RCC 7860 (cell line): Measurements from ENCODE around the gene ABI1.
A peak's percentile ranks its signal among the peaks of the same experiment; 100 is the strongest.

Source experiments
- DNase-seq: peaks from one replicate; pipeline ENCODE4 v3.0.0-alpha.2; 2015; ENCODE audit warnings: low spot score
- FAIRE-seq: peaks from 2 replicates; lab custom pipeline; 2012; peaks lifted over from hg19 to GRCh38; lab: Jason Lieb, UNC

Gene ABI1

DNA sequence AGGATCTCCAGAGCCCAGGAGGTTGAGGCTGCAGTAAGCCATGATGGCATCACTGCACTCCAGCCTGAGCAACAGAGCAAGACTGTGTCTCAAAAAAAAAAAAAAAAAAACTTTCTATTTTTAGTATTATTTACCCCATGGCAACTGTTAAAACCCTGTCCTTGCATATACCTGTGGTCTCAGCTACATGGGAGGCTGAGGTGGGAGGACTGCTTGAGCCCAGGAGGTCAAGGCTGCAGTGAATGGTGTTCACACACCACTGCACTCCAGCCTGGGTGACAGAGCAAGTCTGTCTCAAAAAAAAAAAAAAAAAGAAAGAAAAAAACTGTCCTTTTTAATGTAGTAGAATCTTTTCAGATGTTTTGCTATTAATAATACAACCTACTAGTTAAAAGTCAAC, 3.2 kb downstream of the ABI1 start:
- peak; percentile 59 for FAIRE-seq
- DNase-seq = peak; percentile 55

DNA sequence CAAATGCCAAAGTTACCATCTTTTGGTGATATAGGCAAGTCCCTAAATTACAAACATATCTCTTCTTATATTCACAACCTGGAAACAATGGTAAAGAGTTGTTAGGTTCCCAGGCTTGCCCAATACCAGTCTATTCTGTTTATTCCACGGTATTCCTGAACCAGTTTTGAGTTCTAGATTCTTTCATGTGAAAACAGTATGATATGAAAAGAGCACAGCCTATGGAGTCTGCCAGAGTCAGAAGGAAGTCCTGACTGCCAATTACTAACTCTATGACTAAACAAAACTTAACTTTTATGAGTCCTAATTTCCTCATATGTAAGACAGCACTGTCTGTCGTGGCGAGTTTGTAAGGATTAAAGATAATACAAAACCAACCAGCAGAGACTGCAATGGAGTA, 5.6 kb downstream of the ABI1 start:
- DNase-seq = no peak
- FAIRE-seq = peak; percentile 17

DNA sequence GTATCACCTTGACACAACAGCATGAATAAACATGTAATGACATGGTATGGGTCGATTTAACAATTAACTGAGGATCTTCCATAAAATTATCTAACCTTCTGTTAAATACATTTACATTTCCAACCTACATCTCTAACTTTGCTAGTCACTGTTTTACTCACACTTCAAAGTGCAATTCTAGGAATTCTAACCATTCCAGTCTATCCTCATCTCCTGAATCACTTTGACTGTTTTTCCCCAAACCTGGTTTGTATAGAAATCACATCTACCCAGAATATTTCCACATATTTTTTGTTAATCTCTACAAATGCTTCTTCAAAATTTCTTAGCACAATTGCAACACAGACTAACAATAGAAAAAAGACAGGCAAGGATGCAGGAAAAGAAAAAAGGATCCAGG, 6.2 kb downstream of the ABI1 start:
- DNase-seq = no peak
- FAIRE-seq = peak; percentile 4

DNA sequence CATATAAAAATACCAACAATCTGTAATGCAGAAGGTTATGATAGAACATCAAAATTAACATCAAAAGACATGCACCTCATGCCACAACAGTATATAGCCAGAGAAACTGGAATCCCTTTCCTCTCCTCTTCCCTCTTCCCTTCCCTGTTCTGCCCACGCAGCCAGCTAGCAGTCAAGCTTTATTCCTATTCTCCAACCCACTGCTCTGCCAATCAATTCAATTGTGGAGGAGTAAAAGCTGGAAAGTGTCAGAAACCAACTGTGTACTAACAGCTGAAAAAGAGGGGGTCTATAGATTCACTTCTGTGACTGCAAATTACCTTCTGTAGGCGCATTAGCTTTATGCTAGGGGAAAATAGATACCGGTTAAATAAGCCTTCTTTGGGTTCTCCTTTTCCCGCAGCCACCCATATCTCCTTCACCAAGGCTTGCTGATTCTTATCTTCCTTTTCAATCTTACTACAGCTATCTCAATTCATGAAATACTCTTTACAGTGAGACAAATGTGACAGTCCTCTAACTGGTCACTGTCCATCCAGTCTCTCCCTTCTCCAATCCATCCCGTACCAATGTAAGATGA, 16.3 kb downstream of the ABI1 start:
- DNase-seq = no peak
- FAIRE-seq = no peak

DNA sequence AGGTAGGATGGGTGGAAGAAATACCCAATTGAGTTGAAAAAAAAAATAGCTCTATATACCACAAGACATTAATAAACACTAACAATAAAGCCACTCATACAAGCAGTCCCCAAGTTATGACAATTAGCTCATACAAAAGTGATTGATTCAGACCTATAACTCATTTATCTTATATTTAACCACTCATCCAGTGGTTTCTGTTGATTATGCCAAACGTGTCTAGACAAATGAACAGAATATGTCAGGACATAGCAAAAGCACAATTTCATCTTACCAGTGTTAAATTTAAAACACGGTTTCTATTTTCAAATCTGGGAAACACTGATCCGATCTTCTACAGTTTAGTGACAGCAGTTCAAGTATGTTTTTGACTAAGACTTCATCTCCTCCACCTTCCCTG, 17.0 kb downstream of the ABI1 start:
- no peak for DNase-seq
- no peak for FAIRE-seq

DNA sequence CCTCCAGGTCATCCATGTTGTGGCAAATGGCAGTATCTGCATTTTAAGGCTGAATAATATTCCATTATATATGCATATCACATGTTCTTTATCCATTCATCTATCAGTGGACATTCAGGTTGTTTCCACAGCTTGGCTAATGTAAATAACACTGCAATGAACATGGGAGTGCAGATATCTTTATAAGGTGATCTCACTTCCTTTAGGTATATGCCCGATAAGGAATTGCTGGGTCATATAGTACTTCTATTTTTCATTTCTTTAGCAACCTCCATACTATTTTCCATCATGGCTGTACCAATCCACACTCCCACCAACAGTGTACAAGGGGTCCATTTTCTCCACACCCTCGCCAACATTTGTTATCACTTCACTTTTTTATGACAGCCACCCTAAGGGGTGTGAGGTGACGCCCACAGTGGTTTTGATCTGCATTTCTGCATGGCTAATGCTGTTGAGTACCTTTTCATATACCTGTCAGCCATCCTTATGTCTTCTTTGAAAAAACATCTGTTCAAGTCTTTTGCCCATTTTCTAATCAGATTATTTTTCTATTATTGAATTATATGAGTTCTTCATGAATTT, 18.9 kb downstream of the ABI1 start:
- FAIRE-seq = no peak
- no peak for DNase-seq

DNA sequence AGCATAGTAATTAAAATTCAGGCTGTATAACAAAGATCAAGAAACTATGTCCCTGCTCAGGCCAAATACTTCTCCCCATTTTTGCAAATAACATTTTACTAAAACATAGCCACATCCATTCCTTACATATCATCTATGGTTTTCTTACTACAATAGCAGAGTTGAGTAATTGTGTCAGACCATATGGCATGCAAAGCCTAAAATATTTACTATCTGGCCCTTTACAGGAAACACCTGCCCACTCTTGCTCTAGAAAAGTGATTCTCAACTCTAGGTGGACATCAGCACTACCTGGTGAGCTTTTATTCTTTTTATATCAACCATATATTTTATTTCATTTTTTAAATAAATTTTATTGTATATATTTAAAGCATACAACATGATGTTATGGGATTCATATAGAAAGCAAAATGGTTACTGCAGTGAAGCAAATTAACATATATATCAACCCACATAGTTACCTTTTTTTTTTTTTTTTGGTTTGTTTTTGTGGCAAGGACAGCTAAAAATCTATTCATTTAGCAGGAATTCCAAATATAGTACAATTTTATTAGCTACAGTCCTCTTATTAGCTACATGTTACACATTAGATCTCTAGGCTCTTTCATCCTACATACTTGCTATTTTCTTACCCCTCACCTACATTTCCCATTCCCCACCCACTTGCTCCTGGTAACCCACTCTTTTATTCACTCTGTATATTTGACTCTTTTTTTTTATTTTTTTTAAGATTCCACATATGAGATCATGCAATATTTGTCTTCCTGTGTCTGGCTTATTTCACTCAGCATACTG, 19.6 kb downstream of the ABI1 start:
- DNase-seq (no peak), FAIRE-seq (no peak)

DNA sequence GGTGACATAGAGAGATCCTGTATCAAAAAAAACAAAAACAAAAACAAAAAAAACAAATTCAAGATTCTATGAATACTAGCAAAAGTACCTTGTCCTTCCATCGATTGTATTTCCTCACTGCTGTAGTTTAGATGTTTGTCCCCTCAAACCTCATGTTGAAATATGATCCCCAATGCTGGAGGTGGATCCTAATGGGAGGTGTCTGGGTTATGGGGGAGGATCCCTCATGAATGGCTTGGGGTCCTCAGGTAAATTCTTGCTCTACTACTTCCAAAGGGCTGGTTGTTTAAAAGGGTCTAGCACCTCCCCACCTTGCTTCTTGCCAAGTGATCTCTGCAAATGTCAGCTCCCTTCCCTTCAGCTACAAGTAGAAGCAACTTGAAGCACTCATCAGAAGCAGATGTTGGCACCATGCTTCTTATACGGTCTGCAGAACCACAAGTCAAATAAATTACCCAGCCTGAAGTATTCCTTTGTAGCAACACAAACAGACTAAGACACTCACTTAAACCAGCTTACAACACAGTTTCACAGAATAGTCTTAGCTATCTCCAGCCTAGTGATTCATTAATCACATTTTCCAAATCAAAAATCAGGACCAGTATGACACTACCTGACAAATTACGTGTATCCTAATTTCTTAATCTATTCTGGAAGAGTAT, 20.7 kb downstream of the ABI1 start:
- FAIRE-seq (no peak), DNase-seq (no peak)

DNA sequence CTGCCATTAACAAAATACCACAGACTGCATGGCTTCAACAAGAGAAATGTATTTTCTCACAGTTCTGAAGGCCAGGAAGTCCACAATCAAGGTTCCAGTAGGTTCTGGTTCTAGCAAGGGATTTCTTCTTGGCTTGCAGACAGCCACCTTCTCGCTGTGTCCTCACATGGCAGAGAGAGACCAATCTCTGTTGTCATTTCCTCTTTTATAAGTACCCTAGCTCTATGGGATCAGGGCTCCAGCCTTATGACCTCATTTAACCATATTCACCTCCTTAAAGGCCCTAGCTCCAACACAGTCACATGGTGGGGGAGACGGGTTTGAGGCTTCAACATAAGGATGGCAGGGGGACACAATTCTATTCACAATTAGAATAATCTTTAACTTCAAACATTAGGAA, 23.6 kb downstream of the ABI1 start:
- FAIRE-seq (no peak), DNase-seq (no peak)

DNA sequence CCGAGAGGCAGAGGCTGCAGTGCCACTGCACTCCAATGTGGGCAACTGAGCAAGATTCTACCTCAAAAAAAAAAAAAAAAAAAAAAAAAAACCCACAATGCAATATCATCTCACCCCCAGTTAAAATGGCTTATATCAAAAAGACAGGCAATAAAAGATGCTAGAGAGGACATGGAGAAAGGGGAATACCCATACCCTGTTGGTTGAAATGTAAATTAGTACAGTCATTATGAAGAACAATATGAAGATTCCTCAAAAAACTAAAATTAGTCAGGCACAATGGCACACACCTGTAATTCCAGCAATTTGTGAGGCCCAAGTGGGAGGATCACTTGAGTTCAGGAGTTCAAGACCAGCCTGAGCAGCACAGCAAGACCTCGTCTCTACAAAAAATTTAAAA, 25.7 kb downstream of the ABI1 start:
- DNase-seq (no peak), FAIRE-seq (no peak)

DNA sequence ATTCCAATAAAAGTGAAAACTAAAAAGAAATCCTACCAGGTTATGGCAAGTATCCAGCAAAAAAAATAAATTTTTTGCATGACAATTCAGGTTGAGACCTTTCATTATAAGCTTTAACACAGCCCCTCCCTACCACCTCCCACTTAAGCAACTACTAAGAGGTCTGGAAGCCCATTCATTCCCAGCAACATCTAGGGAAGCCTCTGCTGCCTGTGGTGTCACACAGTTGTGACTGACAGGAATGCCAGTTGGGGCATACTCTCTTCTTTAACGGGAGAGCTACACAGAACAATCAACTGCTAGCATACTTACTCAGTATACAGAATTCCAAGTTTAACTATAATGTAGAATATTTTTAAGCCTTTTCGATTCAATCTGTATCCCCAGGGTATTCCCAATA, 27.8 kb downstream of the ABI1 start:
- no peak for FAIRE-seq
- no peak for DNase-seq

DNA sequence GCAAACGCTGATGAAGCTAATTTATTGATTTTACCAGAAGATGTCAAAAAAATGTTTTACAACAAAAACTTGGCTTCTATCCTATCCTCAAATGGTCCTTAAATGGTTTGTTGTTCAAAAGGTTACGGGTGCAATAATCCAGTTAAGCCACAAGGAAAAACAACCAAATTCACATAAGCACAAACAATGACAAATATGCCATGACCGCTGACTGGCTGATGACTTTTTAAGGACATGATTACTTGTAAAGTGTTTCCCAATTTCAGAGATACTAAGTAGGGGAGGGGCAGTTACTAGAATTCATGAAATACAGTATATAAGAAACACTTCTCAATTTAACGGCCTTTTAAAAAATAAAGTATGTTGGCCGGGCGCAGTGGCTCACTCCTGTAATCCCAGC, 28.8 kb downstream of the ABI1 start:
- no peak for DNase-seq
- no peak for FAIRE-seq

DNA sequence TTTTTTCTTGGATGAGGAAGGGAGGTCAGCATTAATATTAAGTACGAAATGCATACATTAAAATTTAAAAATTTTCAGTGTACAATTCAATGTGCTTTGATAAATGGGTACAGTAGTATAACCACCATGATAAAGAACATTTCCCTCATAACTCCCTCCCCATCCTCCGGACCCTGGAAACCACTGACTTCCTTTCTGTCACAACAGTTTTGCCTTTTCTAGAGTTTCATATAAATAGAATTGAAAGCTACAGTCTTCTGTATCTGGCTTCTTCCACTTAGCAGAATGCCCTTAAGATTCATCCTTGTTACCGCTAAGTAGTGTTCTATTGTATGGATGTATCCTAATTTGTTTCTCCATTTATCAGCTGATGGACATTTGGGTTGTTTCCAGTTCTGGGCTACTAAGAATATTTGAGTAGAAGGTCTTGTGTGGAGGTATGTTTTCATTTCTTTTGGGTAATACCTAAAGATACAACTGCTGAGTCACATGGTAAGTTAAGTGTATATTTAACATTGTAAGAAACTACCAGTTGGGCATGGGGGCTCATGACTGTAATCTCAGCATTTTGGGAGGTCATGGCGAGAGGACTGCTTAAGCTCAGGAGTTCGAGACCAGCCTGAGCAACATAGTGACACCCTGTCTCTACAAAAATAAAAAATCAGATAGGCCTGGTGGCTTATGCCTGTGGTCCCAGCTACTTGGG, 30.8 kb downstream of the ABI1 start:
- DNase-seq (no peak), FAIRE-seq (no peak)

DNA sequence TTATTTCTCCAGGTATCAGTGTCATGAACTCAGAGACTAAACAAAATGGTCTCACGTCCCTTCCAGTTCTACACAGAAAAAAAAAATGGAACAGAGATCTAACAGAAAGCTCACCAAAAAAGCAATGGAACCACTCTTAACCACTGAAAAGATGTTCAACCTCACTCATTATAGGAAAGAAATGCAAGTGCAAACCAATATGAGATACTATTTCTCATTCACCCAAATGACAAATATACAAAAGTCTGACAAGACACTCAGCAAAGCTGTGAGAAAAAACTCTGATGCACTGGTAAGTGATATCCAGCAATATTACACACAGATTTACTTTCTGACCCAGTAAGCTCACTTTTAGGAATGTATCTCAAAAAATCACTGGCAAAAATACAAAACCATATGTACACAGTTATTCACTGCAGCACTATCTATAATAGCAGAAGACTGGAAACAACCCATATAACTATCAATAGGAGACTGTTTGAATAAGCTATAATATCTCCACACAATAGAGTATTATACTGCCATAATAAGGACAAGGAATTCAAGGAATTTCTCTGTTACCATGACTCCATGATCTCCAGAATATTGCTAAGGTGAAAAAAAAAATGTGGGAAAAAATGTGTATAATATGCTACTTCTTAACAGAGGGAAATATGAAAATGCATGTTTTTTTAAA, 36.6 kb downstream of the ABI1 start:
- DNase-seq (no peak), FAIRE-seq (no peak)

DNA sequence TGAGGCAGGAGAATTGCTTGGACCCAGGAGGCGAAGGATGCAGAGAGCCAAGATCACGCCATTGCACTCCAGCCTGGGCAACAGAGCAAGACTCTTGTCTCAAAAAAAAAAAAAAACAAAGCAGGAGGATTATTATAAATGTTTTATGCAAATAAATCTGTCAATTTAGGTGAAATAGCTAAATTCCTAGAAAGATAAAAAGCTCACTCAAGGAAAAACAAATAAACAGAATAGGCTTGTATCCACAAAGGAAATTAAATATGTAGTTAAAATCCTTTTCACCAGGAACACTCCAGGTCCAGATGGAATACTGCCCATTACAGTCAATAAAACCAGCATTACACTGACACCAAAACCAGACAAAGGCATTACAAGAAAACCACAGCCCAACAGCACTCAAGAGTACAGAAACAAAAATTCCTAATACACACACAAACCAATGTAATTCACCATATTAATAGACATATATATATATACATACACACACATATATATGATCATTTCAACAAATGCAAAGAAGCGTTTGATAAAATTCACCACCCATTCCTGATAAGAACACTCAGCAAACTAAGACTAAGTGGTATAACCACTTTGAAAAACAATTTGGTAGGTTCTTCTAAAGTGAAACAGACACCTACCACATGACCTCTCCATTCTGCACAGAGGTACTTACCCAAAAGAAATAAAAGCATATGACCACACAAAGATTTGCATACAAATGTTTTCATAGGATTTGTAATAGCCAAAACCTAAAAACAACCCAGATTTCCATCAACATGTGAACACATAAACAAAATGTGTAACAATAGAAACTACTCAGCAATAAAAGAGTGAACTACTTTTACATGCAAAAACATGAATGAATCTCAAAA, 38.8 kb downstream of the ABI1 start:
- no peak for FAIRE-seq
- DNase-seq = no peak

DNA sequence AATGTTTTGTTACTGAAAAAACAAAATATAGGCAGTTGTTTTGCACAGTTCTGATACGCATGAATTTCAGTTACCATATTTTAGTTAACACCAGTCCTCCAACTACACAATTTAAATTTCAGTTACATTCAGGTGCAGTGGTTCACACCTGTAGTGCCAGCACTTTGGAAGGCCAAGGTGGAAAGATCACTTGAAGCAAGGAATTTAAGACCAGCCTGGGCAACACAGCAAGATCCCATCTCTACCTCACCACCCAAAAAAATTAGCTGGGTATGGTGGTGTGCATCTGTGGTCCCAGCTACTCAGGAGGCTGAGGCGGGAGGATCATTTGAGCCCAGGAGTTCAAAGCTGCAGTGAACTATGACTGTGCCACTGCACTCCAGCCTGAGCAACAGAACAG, 45.3 kb downstream of the ABI1 start:
- FAIRE-seq = no peak
- no peak for DNase-seq

DNA sequence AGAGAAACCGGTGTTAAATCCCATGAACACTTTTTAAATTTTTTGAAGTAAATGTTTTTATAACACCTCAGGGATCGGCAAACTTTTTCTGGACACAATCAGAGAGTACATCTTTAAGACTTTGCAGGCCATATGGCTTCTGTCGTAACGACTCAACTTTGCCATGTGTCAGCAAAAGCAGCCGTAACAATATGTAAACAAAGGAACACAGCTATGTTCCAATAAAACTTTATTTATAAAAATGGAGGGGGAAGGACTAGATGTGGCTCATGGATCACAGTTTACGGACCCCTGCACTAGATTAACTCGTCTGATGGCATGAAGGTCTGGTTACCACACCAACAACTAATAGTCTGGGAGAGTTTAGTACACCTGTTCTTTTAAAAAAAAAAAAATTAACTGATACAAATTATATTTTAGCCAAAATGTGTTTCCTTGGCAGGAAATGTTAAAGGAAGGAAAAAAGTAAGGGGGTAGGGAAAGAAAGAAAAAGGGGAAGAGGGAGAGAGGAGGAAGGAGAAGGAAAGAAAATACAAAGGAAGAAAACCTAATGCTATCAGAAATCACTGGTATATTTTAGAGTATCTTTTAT, 50.2 kb downstream of the ABI1 start:
- no peak for FAIRE-seq
- no peak for DNase-seq

DNA sequence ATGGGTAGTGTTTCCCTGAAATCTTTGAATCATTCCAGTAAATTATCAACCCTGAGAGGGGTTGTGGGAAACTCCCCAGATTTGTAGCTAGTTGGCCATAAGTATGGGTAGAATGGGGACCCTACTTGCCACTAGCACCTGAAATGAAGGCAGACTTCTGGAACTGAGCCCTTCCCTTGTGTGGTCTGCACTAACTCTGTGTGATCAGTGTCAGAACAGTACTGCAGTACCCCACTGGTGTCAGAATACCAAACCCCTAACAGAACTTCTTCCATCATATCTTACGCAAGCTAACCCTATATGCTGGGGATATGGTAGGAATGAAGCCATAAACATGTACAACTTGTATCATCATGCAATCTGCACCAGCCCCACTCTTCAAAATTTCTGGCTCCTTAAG, 50.8 kb downstream of the ABI1 start:
- no peak for FAIRE-seq

DNA sequence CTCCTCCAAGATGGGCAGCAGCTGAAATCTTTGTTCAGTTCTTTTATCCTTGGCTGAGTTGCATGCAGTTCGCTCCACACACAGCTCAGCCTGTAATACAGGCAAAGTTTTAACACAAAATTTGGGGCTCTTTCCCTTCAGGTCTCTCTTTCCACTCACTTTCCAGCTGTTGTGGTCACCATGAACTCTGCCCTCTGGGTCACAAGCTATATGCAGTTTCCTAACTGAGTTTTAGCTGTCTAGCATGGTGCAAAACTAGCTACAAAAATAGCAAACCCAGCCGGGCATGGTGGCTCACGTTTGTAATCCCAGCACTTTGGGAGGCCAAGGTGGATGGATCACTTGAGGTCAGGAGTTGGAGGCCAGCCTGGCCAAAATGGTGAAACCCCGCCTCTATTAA, 53.2 kb downstream of the ABI1 start:
- FAIRE-seq = no peak

More for the DNA sequence above, 50.8 kb downstream of the ABI1 start:
- DNase-seq = no peak

More for the DNA sequence above, 53.2 kb downstream of the ABI1 start:
- DNase-seq = no peak
